ENCODE results near the gene CCDC148. TPM values are rescaled to one million over a fixed set of nuclear protein-coding genes. Genes with fewer than 3 reads are reported as not detected.
A peak's percentile ranks its signal among the peaks of the same experiment; 100 is the strongest.

Gene CCDC148
- total and polyA plus RNA-seq, 2 experiments from 2014 or later = 1.2 to 1.8 TPM

DNA sequence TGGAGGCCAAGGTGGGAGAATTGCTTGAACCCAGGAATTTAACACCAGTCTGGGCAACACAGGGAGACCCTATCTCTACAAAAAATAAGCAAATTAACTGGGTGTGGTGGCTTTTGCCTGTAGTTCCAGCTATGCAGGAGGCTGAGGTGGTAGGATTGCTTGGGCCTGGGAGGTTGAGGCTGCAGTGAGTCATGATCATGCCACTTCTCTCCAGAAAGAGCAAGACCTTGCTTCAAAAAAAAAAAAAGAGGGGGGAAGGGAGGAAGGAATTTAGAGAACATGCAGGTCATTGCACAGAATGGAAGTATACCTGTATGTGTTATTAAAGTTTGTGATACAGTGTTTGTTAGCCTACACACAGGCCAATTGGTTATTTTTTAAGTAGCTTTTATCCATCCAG lies 26.0 kb upstream of the CCDC148 start:
- DNase-seq (ENCODE audit: low spot score) = no peak
- no peak overlapping the region for H3K27ac ChIP-seq (ENCODE audit: low read depth)
- peaks cover 20% of the 10 kb centered on the region for H3K4me1 ChIP-seq (ENCODE audit: insufficient read depth)
- Mint-ChIP-seq H3K9me3 (no peaks in the 10 kb centered on the region), H3K4me3 (no peak overlapping the region), H3K27me3 (ENCODE audit: insufficient read depth, low read depth, poor library complexity) (no peaks in the 10 kb centered on the region), H3K36me3 (ENCODE audit: low read depth) (peaks cover 7% of the 10 kb centered on the region; the same call in 2 of the 3 replicates), H3K27ac (0 out of 2 replicates have a peak overlapping the region, but pooled peaks have one; percentile 36), H3K4me1 (peaks cover 30% of the 10 kb centered on the region)
- H4K20me1 ChIP-seq (replicated peaks; ENCODE audit: insufficient read depth) = peaks cover 19% of the 10 kb centered on the region
- H3K4me2 ChIP-seq = no peak overlapping the region
- ATAC-seq = no peak
- no peaks in the 10 kb centered on the region for H3K36me3 ChIP-seq (ENCODE audit: insufficient read depth)
- TF ChIP-seq EZH2 (IDR thresholded peaks at IDR 0.05; ENCODE audit: low read depth, unreplicated experiment) (no peak), CREB1 (CRISPR knock-in tag; IDR thresholded peaks at IDR 0.05; ENCODE audit: low read depth) (no peak), NANOG (IDR thresholded peaks at IDR 0.05; ENCODE audit: borderline replicate concordance) (no peak), STAT1 (IDR thresholded peaks at IDR 0.05; ENCODE audit: unreplicated experiment) (no peak), ZNF114 (CRISPR knock-in tag; IDR thresholded peaks at IDR 0.05) (no peak), POLR2AphosphoS5 (IDR thresholded peaks at IDR 0.05; ENCODE audit: low read depth) (no peak), ZNF331 (CRISPR knock-in tag; IDR thresholded peaks at IDR 0.05; ENCODE audit: low read depth) (no peak), EZH2phosphoT487 (IDR thresholded peaks at IDR 0.05; ENCODE audit: unreplicated experiment) (no peak), JUNB (IDR thresholded peaks at IDR 0.05; ENCODE audit: unreplicated experiment) (no peak)
- TF ChIP-seq, protein P1, sequence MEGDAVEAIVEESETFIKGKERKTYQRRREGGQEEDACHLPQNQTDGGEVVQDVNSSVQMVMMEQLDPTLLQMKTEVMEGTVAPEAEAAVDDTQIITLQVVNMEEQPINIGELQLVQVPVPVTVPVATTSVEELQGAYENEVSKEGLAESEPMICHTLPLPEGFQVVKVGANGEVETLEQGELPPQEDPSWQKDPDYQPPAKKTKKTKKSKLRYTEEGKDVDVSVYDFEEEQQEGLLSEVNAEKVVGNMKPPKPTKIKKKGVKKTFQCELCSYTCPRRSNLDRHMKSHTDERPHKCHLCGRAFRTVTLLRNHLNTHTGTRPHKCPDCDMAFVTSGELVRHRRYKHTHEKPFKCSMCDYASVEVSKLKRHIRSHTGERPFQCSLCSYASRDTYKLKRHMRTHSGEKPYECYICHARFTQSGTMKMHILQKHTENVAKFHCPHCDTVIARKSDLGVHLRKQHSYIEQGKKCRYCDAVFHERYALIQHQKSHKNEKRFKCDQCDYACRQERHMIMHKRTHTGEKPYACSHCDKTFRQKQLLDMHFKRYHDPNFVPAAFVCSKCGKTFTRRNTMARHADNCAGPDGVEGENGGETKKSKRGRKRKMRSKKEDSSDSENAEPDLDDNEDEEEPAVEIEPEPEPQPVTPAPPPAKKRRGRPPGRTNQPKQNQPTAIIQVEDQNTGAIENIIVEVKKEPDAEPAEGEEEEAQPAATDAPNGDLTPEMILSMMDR (conservative IDR thresholded peaks at IDR 0.05; ENCODE audit: low read depth in 2 of 2) = no peak
- TF ChIP-seq, protein P2, sequence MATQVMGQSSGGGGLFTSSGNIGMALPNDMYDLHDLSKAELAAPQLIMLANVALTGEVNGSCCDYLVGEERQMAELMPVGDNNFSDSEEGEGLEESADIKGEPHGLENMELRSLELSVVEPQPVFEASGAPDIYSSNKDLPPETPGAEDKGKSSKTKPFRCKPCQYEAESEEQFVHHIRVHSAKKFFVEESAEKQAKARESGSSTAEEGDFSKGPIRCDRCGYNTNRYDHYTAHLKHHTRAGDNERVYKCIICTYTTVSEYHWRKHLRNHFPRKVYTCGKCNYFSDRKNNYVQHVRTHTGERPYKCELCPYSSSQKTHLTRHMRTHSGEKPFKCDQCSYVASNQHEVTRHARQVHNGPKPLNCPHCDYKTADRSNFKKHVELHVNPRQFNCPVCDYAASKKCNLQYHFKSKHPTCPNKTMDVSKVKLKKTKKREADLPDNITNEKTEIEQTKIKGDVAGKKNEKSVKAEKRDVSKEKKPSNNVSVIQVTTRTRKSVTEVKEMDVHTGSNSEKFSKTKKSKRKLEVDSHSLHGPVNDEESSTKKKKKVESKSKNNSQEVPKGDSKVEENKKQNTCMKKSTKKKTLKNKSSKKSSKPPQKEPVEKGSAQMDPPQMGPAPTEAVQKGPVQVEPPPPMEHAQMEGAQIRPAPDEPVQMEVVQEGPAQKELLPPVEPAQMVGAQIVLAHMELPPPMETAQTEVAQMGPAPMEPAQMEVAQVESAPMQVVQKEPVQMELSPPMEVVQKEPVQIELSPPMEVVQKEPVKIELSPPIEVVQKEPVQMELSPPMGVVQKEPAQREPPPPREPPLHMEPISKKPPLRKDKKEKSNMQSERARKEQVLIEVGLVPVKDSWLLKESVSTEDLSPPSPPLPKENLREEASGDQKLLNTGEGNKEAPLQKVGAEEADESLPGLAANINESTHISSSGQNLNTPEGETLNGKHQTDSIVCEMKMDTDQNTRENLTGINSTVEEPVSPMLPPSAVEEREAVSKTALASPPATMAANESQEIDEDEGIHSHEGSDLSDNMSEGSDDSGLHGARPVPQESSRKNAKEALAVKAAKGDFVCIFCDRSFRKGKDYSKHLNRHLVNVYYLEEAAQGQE (IDR thresholded peaks at IDR 0.05; ENCODE audit: unreplicated experiment) = no peak
- TF ChIP-seq, protein P3, sequence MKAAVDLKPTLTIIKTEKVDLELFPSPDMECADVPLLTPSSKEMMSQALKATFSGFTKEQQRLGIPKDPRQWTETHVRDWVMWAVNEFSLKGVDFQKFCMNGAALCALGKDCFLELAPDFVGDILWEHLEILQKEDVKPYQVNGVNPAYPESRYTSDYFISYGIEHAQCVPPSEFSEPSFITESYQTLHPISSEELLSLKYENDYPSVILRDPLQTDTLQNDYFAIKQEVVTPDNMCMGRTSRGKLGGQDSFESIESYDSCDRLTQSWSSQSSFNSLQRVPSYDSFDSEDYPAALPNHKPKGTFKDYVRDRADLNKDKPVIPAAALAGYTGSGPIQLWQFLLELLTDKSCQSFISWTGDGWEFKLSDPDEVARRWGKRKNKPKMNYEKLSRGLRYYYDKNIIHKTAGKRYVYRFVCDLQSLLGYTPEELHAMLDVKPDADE (IDR thresholded peaks at IDR 0.05) = no peak
- no peak overlapping the region for H2AFZ ChIP-seq
- no peak overlapping the region for H3K4me3 ChIP-seq
- no peaks in the 10 kb centered on the region for H3F3A ChIP-seq (replicated peaks; ENCODE audit: low read depth)
- H3K9me2 ChIP-seq (ENCODE audit: insufficient read depth) = no peaks in the 10 kb centered on the region
- H3K79me2 ChIP-seq (replicated peaks; ENCODE audit: insufficient read depth) = peaks cover 96% of the 10 kb centered on the region
- no peaks in the 10 kb centered on the region for H3K27me3 ChIP-seq (ENCODE audit: insufficient read depth)

Data from GM23338 (cell line).